Ascending aorta (tissue), 2 donors: ENCODE results near the gene RAB7B. TPM values are rescaled to one million over a fixed set of nuclear protein-coding genes. Genes with fewer than 3 reads are reported as not detected.
A peak's percentile ranks its signal among the peaks of the same experiment; 100 is the strongest.

ENCODE experiments used
- DNase-seq, 2 donors: peaks; one replicate each; pipeline ENCODE4 v3.0.0-alpha.2; 2019; ENCODE audit warnings: low spot score in 2 of 2
- H3K27ac ChIP-seq, 2 donors: fragments of 200-600 bp; sonication (generic); one replicate each; pipeline ENCODE4 v1.5.1; 2016 to 2017; ENCODE audit warnings: mild to moderate bottlenecking in 1 of 2
- H3K27me3 ChIP-seq: fragments of 200-600 bp; sonication (generic); one replicate; pipeline ENCODE4 v1.5.1; 2017
- H3K36me3 ChIP-seq, 2 donors: fragments of 200-600 bp; sonication (generic); one replicate each; pipeline ENCODE4 v1.5.1; 2016
- H3K4me1 ChIP-seq, 2 donors: fragments of 200-600 bp; sonication (generic); one replicate each; pipeline ENCODE4 v1.5.1; 2016 to 2017; ENCODE audit warnings: mild to moderate bottlenecking in 1 of 2
- H3K4me3 ChIP-seq, 2 donors: fragments of 200-600 bp; sonication (generic); one replicate each; pipeline ENCODE4 v1.5.1; 2016 to 2017; ENCODE audit warnings: mild to moderate bottlenecking in 1 of 2
- H3K9me3 ChIP-seq, 2 donors: fragments of 200-600 bp; sonication (generic); one replicate each; pipeline ENCODE4 v1.5.1; 2016
- intact Hi-C: fragments of 100-400 bp; cut with DNase I; formaldehyde crosslinking; loops from one replicate; pipeline ENCODE4 v1.15.1; 2023
- total RNA-seq: library from RNA; depleted of rRNA; stranded (reverse); fragments of >200 nt; gene quantifications from one replicate; pipeline ENCODE4 v1.1.0, GENCODE V29; 2016
- TF ChIP-seq, protein P1 (sequence below), 3 experiments: fragments of 200-600 bp in 2 of 3; fragments of 450-650 bp in 1 of 3; sonication (generic) in 2 of 3; IDR thresholded peaks; one replicate each; pipeline ENCODE4 v1.5.1; 2016 to 2019; ENCODE audit warnings: antibody characterized with exemption in 3 of 3, mild to moderate bottlenecking in 1 of 3, moderate library complexity in 1 of 3

Gene RAB7B
- total RNA-seq, 1 donor from 2014 or later: not detected

DNA sequence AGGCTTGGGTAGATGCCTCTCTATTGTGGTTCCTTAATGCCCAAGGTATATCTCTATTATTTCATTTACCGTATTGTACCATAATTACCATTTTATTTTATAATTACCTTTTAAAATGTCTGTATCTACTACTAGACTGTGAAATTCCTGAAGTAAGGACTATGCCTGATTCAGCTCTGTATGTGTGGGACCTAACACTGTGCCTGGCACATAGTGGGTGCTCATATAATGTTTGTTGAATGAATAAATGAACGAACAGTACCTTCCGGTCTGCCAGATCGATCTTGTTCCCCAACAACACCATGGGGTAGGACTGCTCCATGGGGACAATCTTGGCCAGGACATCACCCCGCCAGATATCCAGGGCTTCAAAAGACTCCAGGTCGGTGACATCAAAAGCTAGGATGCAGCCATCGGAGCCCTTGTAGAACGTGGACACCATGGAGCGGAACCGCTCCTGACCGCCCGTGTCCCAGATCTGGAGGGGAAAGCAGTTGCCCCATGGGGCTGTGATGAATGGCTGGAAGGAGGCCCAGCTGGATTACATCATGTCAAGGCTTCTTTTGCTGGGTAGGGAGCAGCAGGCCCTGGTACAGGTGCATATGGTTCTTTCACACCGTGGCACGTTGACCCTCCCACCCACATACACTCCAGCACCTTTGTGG is 10.8 kb downstream of the RAB7B start:
- Histone ChIP-seq H3K27ac (no peak overlapping the region), H3K4me1 (peaks cover 0 to 1% of the 10 kb centered on the region in 2 donors), H3K4me3 (no peak overlapping the region), H3K9me3 (no peaks in the 10 kb centered on the region), H3K27me3 (no peaks in the 10 kb centered on the region), H3K36me3 (peaks cover 0 to 9% of the 10 kb centered on the region in 2 donors)
- DNase-seq: peak in 1 of 2 donors; percentile 27
- intact Hi-C loops: no loop called here
- TF ChIP-seq, protein P1, sequence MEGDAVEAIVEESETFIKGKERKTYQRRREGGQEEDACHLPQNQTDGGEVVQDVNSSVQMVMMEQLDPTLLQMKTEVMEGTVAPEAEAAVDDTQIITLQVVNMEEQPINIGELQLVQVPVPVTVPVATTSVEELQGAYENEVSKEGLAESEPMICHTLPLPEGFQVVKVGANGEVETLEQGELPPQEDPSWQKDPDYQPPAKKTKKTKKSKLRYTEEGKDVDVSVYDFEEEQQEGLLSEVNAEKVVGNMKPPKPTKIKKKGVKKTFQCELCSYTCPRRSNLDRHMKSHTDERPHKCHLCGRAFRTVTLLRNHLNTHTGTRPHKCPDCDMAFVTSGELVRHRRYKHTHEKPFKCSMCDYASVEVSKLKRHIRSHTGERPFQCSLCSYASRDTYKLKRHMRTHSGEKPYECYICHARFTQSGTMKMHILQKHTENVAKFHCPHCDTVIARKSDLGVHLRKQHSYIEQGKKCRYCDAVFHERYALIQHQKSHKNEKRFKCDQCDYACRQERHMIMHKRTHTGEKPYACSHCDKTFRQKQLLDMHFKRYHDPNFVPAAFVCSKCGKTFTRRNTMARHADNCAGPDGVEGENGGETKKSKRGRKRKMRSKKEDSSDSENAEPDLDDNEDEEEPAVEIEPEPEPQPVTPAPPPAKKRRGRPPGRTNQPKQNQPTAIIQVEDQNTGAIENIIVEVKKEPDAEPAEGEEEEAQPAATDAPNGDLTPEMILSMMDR (IDR thresholded peaks at IDR 0.05): no peak

DNA sequence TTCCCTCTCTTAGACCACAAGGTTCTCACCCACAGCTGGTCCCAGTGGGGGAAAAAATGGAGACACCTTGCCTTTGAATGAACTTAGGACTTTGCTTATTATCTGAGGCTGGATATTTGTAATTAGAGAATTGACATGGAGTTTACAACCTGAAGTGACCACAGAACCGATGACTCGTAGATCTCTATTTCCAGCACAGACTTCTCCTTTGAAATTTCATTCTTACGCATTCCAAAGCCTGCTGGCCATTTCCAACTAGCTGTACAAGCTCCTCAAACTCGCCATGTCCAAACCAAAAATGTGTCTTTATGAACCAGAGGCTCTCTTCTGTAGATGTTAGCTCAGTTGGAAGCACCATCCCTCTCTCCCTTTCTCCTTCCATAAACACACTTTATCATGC is 12.0 kb downstream of the RAB7B start:
- Histone ChIP-seq H3K36me3 (peaks cover 0 to 9% of the 10 kb centered on the region in 2 donors), H3K4me3 (no peak overlapping the region), H3K27me3 (no peaks in the 10 kb centered on the region), H3K9me3 (no peaks in the 10 kb centered on the region), H3K27ac (no peak overlapping the region), H3K4me1 (peaks cover 7 to 9% of the 10 kb centered on the region in 2 donors)
- intact Hi-C loops: no loop called here
- TF ChIP-seq, protein P1 (IDR thresholded peaks at IDR 0.05): no peak
- no peak for DNase-seq

DNA sequence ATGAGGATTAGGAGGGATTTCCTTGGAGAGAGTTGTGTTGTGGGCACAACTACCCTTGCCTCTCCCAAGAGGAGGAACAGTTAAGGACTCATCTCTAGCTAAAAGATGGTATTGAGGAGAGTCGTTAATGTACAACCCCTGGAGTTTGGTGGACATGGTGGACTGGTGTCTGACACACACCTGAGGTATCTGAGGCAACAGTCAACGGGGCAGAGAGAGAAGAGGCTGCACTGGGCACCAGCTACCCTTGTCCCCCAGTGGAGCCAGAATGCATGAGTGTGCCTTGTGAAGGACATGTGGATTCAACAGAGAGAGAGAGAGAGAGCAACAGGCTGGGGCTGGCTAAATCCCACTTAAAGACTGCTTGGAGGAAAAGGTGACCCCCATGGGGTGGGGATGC is 13.0 kb downstream of the RAB7B start:
- intact Hi-C loops: no loop called here
- H3K9me3 ChIP-seq: no peaks in the 10 kb centered on the region
- TF ChIP-seq, protein P1 (IDR thresholded peaks at IDR 0.05): no peak
- peaks cover 7 to 12% of the 10 kb centered on the region in 2 donors for H3K4me1 ChIP-seq
- H3K4me3 ChIP-seq: no peak overlapping the region
- no peaks in the 10 kb centered on the region for H3K27me3 ChIP-seq
- peaks cover 0 to 9% of the 10 kb centered on the region in 2 donors for H3K36me3 ChIP-seq
- no peak for DNase-seq
- no peak overlapping the region for H3K27ac ChIP-seq

DNA sequence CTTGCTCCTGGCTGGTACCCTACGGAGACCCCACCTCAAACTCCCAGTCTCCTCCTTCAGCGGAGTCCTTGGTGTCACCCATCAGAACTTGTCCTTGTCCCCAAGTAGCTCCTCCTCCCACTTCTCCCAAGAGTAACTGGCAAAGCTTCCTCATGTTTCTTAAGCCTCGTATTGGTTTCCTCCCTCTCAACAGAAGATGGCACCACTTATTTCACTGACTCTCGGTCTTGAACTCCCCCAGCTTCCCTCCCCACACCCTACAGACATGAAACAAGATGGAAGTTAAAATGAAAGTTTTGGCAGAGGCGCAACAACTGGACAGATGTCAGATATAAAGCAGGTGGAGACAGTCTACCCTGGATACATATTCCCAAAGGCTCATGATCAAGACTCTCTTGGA is 13.4 kb downstream of the RAB7B start:
- Histone ChIP-seq H3K27me3 (no peaks in the 10 kb centered on the region), H3K9me3 (no peaks in the 10 kb centered on the region), H3K4me1 (peaks cover 7 to 12% of the 10 kb centered on the region in 2 donors), H3K27ac (no peak overlapping the region), H3K36me3 (peaks cover 0 to 9% of the 10 kb centered on the region in 2 donors), H3K4me3 (no peak overlapping the region)
- intact Hi-C loops: no loop called here
- no peak for DNase-seq
- TF ChIP-seq, protein P1 (IDR thresholded peaks at IDR 0.05): no peak

DNA sequence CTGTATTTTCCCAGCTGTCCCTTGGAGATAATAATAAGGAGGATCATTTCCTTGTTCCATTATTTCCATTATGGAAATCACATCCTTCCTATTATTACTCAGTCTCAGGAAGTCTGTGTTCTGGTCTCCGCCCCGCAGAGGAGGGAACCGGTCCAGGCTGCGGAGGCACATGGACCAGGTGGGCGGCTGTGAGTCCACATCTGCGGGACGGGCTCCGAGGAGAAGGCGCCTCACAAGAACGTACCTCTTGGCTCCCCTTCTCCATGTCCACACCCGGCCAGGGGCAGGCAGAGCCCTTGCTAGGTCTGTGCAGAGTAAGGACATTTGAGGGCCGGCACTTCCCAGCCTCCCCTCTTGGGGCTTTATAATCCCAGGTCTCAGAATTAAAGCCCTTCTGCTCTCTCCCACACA is 14.6 kb downstream of the RAB7B start:
- TF ChIP-seq, protein P1 (IDR thresholded peaks at IDR 0.05): no peak

More for the DNA sequence above, 14.6 kb downstream of the RAB7B start:
- intact Hi-C loops: no loop called here
- DNase-seq: no peak
- peaks cover 0 to 9% of the 10 kb centered on the region in 2 donors for H3K36me3 ChIP-seq
- H3K4me1 ChIP-seq: peaks cover 7 to 12% of the 10 kb centered on the region in 2 donors
- H3K27me3 ChIP-seq: no peaks in the 10 kb centered on the region
- H3K4me3 ChIP-seq: no peak overlapping the region
- H3K9me3 ChIP-seq: no peaks in the 10 kb centered on the region
- no peak overlapping the region for H3K27ac ChIP-seq
